Osteoblast (primary cell): ENCODE data around the gene FADS1. TPM values are rescaled to one million over a fixed set of nuclear protein-coding genes. Genes with fewer than 3 reads are reported as not detected.

Experiments used
- DNase-seq: peaks from one replicate; pipeline ENCODE4 v3.0.0; 2011; ENCODE audit warnings: low spot score, mixed read lengths; ENCODE audit not compliant: insufficient read length; ENCODE audit errors: missing footprints
- H2AFZ ChIP-seq: 2 replicates; pipeline ENCODE4 v1.6.0; 2011; ENCODE audit warnings: mild to moderate bottlenecking, low read length
- H3K27ac ChIP-seq: 2 replicates; pipeline ENCODE4 v1.5.1; 2011; ENCODE audit warnings: mild to moderate bottlenecking, low read depth, low read length, moderate library complexity
- H3K27me3 ChIP-seq: 2 replicates; pipeline ENCODE4 v1.6.0; 2012; ENCODE audit warnings: mild to moderate bottlenecking, control low read depth, inconsistent platforms, low read length, moderate library complexity; ENCODE audit not compliant: insufficient read depth
- H3K36me3 ChIP-seq: 2 replicates; pipeline ENCODE4 v1.5.1; 2011; ENCODE audit warnings: mild to moderate bottlenecking, low read length, control low read depth, moderate library complexity; ENCODE audit not compliant: insufficient read depth
- H3K4me1 ChIP-seq: 2 replicates; pipeline ENCODE4 v1.5.1; 2011; ENCODE audit warnings: mild to moderate bottlenecking, low read length, control low read depth, moderate library complexity; ENCODE audit not compliant: insufficient read depth
- H3K4me2 ChIP-seq: 2 replicates; pipeline ENCODE4 v1.6.0; 2011; ENCODE audit warnings: mild to moderate bottlenecking, low read length; ENCODE audit not compliant: insufficient read depth
- H3K4me3 ChIP-seq: fragments of 200-600 bp; sonication (generic); 3 replicates; pipeline ENCODE4 v1.5.1; 2012; ENCODE audit warnings: mild to moderate bottlenecking, low read length, inconsistent platforms; ENCODE audit not compliant: insufficient read depth
- H3K79me2 ChIP-seq: 2 replicates; pipeline ENCODE4 v1.6.0; 2012; ENCODE audit warnings: mild to moderate bottlenecking, low read length, control low read depth, inconsistent platforms; ENCODE audit not compliant: insufficient read depth
- H3K9me3 ChIP-seq: 2 replicates; pipeline ENCODE4 v1.5.1; 2011; ENCODE audit warnings: low read depth, low read length, control low read depth
- H4K20me1 ChIP-seq: 2 replicates; pipeline ENCODE4 v1.6.0; 2012; ENCODE audit warnings: mild to moderate bottlenecking, low read length, control low read depth; ENCODE audit not compliant: insufficient read depth
- total RNA-seq: library from RNA; depleted of rRNA; stranded (reverse); fragments of >200 nt; gene quantifications from 2 replicates; pipeline ENCODE4 v1.2.3, GENCODE V29; 2012
- TF ChIP-seq, protein P1 (sequence below): IDR thresholded peaks from 2 replicates; pipeline ENCODE4 v1.5.1; 2011; ENCODE audit warnings: mild to moderate bottlenecking, low read depth, low read length, moderate library complexity; ENCODE audit errors: extremely low read depth

Gene FADS1
- total RNA-seq, 1 donor, result 303 TPM

DNA sequence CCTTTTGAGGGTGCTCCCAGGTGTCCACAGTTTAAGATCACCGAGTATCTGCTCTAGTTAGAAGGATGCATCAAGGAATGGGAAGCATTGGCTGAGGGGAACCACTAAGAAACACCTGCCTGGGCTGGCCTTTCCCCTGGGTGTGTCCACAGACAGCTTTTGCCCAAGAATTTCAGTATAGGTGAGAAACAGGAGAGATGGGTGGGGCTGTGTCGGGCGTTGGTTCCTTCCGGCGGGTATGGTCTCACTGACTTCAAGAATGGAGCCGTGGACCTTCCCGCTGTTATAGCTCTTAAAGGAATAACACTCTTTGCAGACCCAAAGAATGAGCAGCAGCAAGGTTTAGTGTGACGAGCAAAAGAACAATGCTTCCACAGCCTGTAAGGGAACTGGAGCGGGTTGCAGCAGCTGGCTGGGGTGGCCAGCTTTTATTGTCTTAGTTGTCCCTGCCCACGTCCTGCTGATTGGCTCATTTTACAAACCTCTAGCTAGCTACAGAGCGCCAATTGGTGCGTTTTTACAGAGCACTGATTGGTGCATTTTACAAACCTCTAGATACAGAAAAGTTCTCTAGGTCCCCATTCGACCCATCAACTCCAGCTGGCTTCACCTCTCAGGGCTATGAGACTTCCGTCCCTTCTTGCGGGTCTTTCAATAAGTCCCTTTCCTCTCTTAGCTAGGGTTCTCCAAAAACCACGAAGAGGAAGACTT lies 2.4 kb downstream of the FADS1 start:
- peaks cover 11% of the 10 kb centered on the region for H3K79me2 ChIP-seq
- H3K27me3 ChIP-seq, result no peaks in the 10 kb centered on the region
- no peak for DNase-seq
- H4K20me1 ChIP-seq, result no peaks in the 10 kb centered on the region
- peaks cover 17% of the 10 kb centered on the region for H3K36me3 ChIP-seq
- peak overlapping the region; percentile 93 for H3K27ac ChIP-seq
- peak overlapping the region; percentile 98 for H3K4me2 ChIP-seq
- peak overlapping the region; percentile 96 for H2AFZ ChIP-seq
- peak overlapping the region; percentile 92 for H3K4me3 ChIP-seq
- peaks cover 21% of the 10 kb centered on the region for H3K4me1 ChIP-seq
- no peaks in the 10 kb centered on the region for H3K9me3 ChIP-seq
- TF ChIP-seq, protein P1, sequence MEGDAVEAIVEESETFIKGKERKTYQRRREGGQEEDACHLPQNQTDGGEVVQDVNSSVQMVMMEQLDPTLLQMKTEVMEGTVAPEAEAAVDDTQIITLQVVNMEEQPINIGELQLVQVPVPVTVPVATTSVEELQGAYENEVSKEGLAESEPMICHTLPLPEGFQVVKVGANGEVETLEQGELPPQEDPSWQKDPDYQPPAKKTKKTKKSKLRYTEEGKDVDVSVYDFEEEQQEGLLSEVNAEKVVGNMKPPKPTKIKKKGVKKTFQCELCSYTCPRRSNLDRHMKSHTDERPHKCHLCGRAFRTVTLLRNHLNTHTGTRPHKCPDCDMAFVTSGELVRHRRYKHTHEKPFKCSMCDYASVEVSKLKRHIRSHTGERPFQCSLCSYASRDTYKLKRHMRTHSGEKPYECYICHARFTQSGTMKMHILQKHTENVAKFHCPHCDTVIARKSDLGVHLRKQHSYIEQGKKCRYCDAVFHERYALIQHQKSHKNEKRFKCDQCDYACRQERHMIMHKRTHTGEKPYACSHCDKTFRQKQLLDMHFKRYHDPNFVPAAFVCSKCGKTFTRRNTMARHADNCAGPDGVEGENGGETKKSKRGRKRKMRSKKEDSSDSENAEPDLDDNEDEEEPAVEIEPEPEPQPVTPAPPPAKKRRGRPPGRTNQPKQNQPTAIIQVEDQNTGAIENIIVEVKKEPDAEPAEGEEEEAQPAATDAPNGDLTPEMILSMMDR, result no peak

- Histone ChIP-seq H3K4me1 (peaks cover 18% of the 10 kb centered on the region), H3K9me3 (no peaks in the 10 kb centered on the region), H3K27ac (no peak overlapping the region), H2AFZ (no peak overlapping the region), H3K4me2 (no peak overlapping the region), H3K36me3 (peaks cover 28% of the 10 kb centered on the region), H3K4me3 (no peak overlapping the region), H4K20me1 (no peaks in the 10 kb centered on the region), H3K79me2 (peaks cover 11% of the 10 kb centered on the region), H3K27me3 (no peaks in the 10 kb centered on the region)
- DNase-seq, result no peak
- TF ChIP-seq, protein P1, result no peak
Observed at GRCh38 chr11:61812736-61813411, 3.9 kb downstream of the FADS1 start.

DNA sequence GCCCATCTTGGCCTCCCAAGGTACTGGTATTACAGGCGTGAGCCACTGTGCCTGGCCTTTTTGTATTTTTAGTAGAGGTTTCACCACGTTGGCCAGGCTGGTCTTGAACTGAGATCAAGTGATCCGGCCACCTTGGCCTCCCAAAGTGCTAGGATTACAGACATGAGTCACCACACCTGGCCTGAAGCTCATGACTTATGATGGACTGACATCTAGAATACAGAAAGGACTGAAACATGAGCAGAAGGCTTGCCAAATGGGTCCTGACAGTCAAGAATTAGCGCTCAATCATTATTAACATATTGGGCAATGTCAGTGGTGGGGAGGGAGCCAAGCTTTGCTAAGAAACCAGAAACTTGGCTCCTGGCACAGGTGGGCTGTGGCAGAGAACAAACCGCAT lies 5.0 kb downstream of the FADS1 start:
- no peak overlapping the region for H3K27ac ChIP-seq
- peaks cover 28% of the 10 kb centered on the region for H3K36me3 ChIP-seq
- H3K4me2 ChIP-seq, result no peak overlapping the region
- no peaks in the 10 kb centered on the region for H3K27me3 ChIP-seq
- H3K79me2 ChIP-seq, result peaks cover 11% of the 10 kb centered on the region
- no peak overlapping the region for H2AFZ ChIP-seq
- no peak for DNase-seq
- H4K20me1 ChIP-seq, result no peaks in the 10 kb centered on the region
- peaks cover 10% of the 10 kb centered on the region for H3K4me1 ChIP-seq
- TF ChIP-seq, protein P1, result no peak
- H3K9me3 ChIP-seq, result no peaks in the 10 kb centered on the region
- H3K4me3 ChIP-seq, result no peak overlapping the region

DNA sequence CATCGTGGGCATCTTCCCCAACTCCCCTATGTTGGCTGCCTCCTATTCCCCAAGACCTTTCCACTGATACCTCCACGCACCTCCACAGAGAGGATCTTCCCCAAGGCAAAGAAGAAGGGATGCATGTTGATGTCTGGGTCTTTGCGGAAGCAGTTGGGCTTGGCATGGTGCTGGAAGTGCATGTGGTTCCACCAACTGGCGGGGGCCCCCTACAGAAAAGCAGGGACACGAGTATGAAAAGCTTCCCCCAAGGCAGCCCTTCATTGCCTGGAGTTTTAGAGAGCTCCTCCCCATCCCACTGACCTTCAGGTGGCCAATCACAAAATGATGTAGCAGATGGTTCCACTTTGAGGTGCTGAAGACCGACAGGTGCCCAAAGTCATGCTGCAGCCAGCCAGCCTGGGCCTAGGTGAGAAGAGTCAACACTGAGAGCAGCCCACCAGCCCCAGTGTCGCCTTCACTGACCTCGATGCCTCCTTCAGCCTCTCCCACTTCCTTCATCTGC lies 6.1 kb downstream of the FADS1 start:
- TF ChIP-seq, protein P1, result no peak
- peaks cover 35% of the 10 kb centered on the region for H3K36me3 ChIP-seq
- no peak for DNase-seq
- peaks cover 9% of the 10 kb centered on the region for H3K79me2 ChIP-seq
- no peaks in the 10 kb centered on the region for H3K27me3 ChIP-seq
- H3K4me3 ChIP-seq, result no peak overlapping the region
- H4K20me1 ChIP-seq, result no peaks in the 10 kb centered on the region
- no peak overlapping the region for H3K27ac ChIP-seq
- no peak overlapping the region for H2AFZ ChIP-seq
- no peaks in the 10 kb centered on the region for H3K9me3 ChIP-seq
- H3K4me1 ChIP-seq, result peaks cover under 1% of the 10 kb centered on the region
- no peak overlapping the region for H3K4me2 ChIP-seq
